ENCODE data around the gene PDZD4.

The PDZD4 gene, protein sequence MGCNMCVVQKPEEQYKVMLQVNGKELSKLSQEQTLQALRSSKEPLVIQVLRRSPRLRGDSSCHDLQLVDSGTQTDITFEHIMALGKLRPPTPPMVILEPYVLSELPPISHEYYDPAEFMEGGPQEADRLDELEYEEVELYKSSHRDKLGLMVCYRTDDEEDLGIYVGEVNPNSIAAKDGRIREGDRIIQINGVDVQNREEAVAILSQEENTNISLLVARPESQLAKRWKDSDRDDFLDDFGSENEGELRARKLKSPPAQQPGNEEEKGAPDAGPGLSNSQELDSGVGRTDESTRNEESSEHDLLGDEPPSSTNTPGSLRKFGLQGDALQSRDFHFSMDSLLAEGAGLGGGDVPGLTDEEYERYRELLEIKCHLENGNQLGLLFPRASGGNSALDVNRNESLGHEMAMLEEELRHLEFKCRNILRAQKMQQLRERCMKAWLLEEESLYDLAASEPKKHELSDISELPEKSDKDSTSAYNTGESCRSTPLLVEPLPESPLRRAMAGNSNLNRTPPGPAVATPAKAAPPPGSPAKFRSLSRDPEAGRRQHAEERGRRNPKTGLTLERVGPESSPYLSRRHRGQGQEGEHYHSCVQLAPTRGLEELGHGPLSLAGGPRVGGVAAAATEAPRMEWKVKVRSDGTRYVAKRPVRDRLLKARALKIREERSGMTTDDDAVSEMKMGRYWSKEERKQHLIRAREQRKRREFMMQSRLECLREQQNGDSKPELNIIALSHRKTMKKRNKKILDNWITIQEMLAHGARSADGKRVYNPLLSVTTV

DNA sequence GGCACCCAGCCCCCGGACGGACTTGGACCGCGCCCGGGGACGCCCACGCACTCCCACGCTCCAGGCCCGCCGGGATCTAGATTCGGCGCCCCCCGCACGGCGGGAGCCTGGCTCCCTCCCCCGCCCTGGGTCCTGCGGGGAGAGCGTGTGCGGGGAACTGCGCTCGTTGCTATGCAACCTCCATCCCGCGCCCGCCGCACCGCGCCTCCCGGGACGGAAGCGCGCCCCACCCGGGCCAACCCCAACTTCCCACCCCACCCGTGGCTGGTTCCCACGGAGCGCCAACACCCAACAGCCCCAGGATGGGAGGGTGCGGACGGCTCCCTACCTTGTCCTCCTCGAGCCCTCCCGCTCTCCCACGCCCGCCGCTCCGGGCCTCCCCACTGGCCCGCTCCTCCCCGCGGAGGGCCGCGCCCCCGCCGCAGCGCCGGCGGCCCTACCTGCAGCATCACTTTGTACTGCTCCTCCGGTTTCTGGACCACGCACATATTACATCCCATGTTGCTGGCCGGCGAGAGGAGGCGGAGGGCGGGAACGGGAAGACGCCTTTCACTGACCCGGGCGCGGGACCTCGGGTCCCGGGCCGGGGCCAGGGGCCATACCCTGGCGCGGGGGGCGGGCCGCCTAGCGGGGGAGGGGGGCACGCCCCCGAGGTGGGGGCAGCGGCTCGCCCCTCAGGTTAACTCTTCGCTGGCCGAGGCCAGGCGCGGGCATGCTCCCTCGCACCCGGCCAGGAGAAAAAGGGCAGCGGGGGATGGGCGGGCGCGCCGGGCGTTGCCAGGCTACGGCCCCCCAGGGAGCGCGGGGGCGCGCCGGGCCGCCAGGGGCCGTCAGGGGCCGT, at the start of gene PDZD4:
Gene PDZD4, minus strand, starts transcription at position 746 of the 841 bp plus-strand sequence. Its CDS starts 246 bp downstream, at position 500.
- peak; percentile 36 for DNase-seq

DNA sequence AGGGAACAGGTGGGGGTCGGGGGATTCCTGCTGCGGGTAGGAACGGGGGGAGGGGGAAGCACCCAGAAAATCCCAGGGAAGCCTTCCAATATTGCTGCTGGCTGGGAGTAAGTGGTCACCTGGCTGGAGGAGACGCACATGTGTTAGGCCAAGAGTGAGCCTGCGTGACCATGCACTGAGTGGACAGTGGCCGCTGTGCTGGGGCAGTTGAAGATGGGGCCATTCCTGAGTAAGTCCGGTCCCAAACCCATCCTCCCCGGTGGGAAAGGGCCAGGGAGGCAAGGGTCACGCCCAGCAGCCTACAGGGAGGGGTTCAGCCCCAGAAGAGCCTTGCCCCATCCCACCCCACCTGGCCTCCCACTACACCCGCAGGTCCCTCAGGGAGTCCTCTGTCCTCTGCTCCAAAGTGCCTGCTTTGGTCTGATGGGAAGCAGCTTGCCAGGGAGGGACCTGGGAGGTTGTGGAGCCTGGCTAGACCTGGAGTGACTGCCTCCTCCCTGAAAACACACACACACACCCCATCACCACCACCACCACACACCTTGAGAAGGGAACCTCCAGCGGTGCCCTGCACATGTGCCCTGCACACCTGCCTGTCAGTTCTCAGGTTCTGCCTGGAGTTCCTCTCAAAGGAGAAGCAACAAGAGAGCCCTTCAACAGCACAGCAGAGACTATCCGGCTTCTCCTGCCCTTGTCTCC, 49.5 kb upstream of the PDZD4 start:
- DNase-seq = no peak

DNA sequence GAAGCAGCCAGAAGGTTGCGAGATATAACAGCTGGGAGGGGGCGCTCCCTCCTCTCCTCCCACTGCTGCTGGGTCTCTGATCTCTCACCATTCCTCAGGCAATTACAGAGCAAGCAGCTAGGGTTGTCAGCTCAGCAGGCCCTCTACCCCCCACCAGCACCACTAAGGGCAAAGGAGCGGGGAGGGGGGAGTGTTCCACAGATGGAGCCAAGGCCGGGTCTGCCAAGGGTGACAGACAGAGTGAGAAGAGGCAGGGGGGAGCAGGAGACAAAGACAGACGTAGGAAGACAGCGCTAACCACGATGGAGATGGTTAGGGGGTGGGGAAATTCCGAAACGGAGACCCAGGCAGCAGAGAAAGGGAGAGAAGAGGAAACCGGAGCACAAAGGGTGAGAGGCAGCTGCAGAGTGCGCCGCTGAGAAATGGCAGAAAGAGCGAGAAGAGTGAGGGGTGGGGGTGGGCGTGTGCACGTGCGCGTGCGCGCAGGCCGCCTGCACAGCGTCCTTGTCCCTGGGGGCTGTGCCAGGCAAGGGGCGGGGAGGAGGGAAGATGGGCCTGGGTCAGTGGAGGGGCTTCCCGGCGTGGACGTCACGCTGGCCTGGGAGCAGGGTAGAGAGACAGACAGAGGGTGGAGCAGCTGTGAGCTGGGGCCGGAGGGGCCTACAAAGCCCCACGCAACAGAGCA, 48.8 kb upstream of the PDZD4 start:
- DNase-seq = peak; percentile 91

DNA sequence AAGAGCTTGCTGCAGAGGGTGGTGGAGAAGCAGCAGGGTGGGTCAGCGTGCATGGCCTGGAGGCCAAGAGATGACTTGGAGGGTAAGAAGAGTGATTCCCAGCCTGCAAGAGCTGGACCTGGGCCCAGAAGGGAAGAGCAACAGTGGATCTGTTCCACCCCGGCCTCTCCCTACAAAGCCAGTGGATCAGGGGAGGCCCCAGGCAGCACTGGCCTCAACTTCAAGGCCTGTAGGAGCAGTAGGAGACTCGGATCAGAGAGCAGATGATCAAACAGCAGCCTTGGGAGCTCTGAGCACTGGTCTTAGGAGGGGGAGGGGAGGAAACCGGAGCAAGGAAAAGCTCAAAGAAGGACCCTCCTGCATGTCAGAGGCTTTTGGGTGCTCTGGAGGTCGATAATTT, 48.0 kb upstream of the PDZD4 start:
- peak; percentile 41 for DNase-seq

DNA sequence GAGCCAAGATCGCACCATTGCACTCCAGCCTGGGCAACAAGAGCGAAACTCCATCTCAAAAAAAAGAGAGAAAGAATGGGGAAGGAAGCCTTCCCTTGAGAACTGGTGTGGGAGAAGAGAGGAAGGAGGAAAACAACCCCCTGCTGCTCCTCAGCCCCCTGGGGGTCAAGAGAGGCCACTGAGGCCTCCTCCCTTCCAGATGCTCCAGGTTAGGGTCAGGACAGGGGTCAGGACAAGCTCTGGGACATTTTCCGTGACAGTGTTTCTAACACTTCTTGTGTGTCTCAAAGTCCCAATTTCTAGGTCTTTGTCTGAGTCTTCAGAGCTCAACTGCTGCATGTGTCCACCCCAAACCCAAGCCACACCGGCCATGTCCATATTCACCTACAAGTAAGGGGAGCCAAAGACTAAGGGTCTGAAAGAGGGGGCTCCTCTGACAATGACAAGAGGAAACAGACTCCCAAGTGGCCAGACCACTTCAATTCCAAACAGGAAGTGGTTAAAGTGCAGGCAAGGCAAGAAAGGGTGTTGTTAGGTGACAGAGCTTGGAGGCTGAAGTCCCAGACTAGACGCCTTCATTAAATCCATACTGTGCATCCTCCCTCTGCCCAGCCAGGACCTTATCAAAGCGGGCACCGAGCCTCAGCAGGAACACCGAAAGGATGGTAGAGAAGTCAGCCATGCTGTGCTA, 47.4 kb upstream of the PDZD4 start:
- no peak for DNase-seq

DNA sequence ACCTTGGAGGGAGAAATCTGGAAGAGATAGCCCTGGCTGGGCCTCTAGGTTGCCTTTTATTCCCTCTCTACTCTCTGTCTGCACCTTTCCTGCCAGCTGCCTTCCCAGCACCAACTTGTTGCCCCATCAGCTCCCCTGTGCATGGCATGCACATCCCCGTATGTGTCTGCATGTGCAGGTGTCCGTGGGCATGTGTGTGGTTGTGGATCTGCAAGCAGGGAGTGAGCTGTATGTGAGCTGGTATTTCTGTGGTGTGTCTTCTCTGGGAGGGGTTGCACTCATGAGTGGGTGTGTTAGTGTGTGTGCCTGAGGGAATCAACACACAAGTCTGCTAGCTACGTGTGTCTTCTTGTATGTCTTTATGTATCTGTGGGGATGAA, 45.8 kb upstream of the PDZD4 start:
- no peak for DNase-seq

DNA sequence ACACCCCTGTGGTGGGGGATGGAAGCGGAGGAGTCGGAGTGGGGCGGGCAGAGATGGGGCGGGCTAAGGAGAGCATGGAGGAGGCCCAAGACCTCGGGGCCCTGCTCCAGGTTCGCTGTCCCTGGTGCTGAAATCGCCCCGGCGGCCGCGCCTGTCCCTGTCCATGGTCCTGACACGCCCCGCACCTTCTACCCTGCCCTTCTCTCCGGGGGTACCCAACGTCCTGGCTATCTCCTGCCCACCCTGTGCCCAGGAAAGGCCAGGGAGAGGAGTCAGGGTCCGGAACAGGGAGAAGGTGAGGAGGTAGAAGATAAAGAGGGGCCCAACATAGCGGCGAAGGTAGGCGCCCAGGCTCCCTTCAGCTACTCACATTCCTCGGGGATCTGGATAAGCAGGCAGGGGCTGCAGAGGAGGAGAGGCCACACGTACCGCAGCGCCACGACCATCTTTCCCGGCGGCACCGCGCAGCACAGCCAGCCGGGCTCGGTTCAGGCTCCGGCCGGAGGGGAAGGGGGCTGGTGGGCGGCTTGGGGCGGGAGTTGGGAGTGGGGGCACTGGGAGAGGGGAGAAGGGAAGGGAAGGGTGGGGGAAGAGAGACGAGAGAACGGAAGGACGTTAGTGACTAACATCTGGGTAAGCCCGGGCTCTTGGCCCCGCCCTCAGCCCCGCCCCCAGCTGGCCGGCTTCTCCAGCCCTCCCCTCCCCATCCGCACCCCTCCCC, 45.2 kb upstream of the PDZD4 start:
- DNase-seq = peak; percentile 77

DNA sequence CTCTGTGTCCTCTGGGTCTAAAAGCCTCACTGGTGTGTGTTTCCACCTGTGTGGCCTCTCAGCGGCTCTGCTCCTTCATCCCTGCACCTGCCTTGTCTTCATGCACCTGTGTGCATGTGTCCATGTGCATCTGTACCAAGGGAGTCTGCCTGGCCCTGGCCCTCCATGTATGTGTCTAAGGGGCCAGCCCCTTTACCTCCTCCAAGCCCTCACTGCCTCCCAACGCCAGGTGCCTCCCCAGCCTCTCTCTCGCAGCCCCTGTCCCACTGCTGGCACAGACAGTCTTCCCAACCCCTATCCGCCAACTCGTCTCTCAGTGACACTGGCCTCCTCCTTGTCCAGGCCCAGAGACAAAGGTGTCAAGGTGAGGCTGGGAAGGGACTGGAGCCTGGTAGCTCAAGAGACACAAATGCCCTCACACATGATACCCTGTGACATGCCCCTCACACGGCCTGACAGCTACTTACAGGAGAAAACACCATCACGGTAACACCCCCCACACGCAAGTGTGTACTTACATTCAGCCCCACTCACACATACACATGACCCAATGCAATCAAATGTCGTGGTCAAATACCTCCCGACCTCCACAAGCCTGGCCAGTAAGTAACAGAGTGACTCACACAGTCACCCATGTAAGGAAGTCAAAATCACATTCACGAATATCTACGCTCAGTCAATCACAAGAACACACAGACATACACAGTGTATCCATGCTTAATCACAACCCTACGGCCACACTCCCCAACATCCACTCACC, 44.2 kb upstream of the PDZD4 start:
- no peak for DNase-seq

DNA sequence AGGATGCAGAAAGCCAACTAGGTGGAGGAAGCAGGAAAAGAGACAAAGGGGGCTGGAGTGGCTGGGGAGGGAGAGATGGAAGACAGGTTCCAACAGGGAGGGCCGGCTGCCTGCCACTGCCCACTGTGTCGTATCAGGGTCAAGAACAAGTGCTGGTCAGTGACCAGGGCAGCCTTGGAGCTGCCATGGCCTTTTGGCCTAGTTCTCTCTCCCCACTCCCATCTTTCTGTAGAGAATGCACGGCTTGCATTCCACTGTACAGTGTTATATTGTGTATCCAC, 43.7 kb upstream of the PDZD4 start:
- DNase-seq = no peak

DNA sequence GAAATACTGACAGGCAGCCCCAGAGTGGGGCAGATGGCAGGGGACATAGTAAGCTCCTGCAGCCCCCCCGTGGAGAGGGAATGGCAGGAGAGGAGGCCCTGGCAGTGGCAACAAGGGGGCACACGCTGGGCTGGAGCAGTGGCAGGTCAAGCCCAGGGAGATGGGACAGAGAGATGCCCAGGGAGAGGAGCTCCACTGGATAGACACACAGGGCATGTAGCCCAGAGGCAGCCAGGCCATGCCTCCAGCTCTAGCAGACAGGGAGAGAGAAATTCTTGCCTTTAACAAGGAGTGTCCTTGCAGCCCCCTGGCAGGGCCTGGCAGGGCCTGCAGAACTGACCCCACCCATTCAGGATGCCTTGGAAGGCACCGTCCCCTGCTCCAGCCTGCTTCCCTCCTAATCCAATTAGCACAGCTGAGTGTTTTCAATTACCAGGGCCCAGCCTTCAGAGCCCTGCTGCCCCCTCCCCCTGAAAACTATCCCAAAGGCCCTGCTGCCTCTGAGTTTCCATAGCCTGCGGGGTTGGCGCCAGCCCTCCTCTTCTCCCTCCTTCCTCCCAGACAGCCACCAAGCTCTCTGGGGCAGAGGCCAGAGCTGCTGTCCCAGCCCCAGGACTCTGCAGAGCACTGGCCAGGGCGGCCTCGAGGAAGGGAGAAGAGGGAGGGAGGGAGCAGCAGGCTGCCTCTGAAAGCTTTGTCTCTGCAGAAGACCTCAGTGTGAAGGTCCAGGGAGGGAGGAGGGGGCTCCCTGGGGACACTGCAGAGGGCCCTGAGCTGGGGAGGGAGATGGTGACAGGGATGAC, 43.1 kb upstream of the PDZD4 start:
- DNase-seq = peak; percentile 96

DNA sequence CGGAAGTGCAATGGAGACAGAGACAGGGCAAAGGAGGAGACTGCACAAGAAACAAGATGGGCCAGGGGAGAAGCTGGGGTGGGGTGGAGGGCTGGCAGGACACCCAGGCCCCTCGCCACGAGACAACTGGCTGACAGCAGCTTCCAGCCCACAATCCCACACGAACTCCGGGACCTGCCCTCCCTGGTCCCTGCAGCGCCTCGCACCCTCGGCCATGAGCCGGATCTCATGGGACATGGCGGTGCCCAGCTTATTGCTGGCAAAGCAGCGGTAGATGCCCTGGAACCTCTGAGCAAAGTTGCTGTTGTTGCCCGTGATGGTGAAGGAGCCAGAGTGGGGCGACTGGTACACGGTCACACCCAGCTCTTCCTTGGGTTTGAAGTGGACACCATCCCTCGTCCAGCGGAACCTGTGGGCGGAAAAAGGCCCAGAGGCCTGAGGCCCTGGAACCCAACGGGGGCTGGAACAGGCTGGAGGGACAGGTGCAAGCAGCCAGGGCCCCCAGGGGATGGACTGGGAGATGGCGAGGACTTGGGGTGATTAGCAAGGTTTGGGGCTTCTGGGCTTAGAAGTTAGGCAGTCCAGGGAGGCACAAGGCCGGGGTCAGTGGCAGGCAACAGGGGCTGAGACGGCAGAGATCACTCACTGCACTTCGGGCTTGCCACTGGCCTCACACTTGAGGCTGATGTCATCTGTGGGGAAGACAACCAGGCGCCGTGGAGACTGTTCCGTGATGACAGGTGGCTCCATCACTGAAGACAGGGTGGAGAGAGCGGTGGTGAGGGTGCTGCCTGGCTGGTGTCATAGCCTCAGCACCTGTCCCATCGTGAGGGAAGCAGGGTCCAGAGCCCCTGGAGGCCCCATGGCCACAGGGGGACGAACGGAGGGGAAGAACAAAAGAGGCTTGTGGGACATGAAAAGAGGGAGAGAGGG, 41.9 kb upstream of the PDZD4 start:
- no peak for DNase-seq

DNA sequence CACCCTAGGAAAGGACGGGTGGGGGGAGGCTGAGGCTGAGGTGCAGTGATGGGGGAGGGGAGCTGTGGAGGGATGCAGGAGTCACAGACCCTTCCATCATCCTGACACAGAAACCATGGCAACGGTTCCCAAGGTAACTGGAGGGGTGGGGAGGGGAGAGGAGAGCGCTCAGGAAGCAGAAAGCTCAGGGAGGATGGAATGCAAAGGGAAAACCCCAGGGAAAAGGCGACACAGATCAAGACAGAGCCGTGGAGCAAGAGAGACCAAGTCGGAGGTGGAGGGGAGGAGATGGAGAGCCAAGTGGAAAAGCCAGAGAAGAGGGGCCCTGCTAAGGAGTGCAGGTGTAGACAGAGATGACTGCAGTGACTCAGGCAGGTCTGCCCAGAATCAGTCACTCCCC, 41.1 kb upstream of the PDZD4 start:
- peak; percentile 31 for DNase-seq

DNA sequence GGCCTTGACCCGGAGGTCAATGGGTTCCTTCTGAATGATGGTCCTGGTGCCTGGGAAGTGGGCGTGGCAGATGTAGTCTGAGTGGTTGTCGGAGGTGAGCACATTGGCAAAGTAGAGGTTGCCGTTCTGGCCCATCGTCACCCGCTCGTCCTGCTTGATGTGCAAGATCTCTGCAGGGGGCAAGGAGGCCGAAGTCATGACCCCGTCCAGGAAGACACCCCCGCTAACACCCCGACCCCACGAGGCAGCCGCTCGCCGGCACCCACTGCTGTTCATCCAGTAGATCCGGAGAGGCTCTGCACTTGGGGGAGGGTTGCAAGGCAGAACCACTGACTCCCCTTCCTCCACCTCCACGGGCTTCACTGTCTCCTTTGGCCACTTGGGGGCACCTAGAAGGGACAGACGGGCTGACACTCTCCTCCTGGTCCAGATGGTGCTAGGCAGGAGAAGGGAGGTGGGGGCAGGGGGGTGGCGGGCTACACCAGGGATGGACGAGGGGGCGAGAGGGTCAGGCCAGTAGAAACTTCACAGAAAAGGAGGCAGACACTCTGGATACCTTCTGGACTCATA, 40.5 kb upstream of the PDZD4 start:
- peak; percentile 52 for DNase-seq

DNA sequence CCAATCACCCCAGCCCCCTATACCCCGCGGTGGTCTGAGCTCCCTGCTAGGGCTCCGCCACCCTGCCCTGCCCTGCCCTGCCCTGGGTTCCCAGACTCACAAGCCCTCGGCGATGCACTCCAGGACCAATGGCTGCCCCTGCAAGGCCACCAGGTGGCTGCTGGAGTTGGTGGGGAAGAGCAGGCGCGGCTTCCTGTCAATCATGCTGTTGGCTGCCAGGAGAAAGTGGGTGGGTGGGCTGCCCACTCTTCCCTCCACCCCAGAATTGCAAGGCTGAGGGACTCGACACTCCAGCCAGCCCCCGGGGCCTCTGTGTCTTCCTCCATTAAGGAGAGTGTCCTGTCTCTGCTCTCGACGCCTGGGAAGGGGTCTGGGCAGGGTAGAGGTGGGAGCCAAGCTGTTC, 39.9 kb upstream of the PDZD4 start:
- no peak for DNase-seq

DNA sequence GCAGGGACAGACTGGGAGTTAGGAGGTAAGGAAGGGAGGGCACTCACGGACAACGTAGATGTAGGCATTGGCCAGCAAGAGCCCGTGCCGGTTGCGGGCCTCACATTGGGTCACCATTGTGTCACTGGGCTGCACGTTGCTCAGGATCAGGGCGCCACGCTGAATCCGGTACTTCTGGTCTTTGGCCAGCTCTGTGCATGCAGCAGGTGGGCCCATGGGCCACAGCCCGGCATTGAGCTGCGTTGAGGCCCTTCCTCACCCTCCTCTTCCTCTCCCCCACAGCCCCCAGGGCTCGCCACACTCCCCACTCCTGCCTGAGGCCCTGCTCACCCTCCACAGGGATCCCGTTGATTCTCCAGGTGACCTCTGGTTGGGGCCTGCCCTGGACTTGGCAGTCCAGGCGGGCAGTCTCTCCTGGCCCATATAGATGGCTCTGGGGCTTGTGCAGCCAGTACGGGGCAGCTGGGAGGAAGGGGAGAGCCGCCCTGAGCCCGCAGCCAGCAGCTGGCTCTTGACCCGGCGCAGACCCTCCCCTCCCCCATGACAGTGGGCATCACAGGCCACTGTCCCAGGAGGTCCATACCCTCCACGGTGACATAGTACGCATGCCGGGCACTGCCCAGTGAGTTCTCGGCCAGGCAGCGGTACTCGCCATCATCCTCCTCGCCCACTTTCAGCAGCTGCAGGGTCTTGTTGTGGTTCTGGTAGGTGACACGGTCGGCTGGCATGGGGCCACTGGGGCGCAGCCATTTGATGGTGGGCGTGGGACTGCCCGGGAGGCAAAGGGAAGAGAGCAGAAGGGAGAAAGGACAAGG, 39.3 kb upstream of the PDZD4 start:
- no peak for DNase-seq

DNA sequence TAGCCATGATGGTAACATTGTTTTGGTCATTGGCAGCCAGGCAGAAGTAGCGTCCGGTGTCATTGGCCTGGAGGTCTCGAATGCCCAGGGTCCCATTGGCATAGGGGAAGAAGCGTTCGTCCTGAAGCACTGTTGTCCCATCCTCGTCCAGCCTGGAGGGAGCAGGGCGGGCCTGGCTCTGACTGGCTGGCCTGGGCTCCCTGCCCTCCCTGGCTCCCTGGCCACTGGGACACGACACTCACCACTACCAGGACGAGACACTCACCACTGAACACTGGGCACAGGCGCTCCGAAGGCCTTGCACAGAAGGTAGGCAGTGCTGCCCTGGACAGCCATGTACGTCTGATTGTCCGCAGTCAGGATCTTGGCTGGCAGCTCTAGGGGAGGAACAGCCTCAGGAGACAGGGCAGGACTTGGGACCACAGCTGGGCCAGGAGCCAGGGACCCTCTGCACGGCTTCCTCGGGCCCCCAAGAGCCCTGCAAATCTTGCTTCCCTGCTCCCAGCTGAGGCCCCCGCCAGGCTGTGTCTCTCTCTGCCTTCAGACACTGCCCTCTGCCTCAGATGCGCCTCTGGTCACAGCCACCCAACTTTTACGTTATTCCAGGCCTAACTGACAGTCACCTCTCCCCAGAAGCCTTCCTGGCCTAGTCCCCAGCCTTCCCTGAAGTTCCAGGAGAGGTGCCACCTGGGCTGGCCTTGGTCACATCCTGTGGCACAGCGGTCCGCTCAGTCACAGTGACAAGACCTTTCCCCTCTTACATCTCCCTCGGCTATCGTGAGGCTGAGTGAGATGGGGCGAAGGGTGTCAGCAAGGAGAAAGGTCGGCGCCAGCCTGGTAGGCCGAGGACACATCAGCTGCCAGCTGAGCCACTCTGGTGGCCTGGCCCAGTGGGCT, 38.5 kb upstream of the PDZD4 start:
- DNase-seq = no peak
